HepG2 (cell line): ENCODE results near the gene ITIH3. TPM values are rescaled to one million over a fixed set of nuclear protein-coding genes. Genes with fewer than 3 reads are reported as not detected.

Source experiments
- ARID5B ChIP-seq: IDR thresholded peaks from 2 replicates; pipeline ENCODE4 v1.4.0; 2020; ENCODE audit warnings: mild to moderate bottlenecking, missing genetic modification reagents
- NFATC3 ChIP-seq: sonication (generic); formaldehyde crosslinking; IDR thresholded peaks from 2 replicates; pipeline ENCODE4 v1.5.1; 2020; ENCODE audit warnings: mild to moderate bottlenecking, missing genetic modification reagents
- SOX13 ChIP-seq, 3 experiments: fragments of 450-650 bp in 1 of 3; sonication (generic) in 1 of 3; formaldehyde crosslinking in 1 of 3; IDR thresholded peaks in 2 of 3; conservative IDR thresholded peaks in 1 of 3; 2 replicates each; pipeline versions ENCODE4 v1.5.0 to v1.6.1; 2016 to 2020; ENCODE audit warnings: antibody characterized with exemption in 1 of 3, mild to moderate bottlenecking in 1 of 3, missing compliant biosample characterization in 1 of 3, missing genetic modification reagents in 1 of 3, moderate library complexity in 1 of 3
- polyA plus RNA-seq, 8 experiments: library from polyadenylated mRNA; depleted of rRNA in 3 of 8; stranded (reverse) in 7 of 8; unstranded in 1 of 8; fragments of >200 nt; fragmentation: Illumina TruSeq in 4 of 8; extraction: Trizol in 4 of 8; gene quantifications; 2 replicates each; pipeline versions ENCODE4 v1.2.1 to v1.2.3, GENCODE V29; 2011 to 2016; ENCODE audit warnings: low read depth in 4 of 8, missing spikeins in 1 of 8, mixed read lengths in 1 of 8; ENCODE audit not compliant: insufficient read depth in 1 of 8
- total RNA-seq, 5 experiments: library from RNA; depleted of rRNA; stranded (reverse); fragments of >200 nt; fragmentation: Illumina TruSeq; extraction: Trizol; gene quantifications; 2 replicates each; pipeline ENCODE4 v1.2.3, GENCODE V29; 2016; ENCODE audit warnings: low read depth in 1 of 5
- TF ChIP-seq, protein P1 (sequence below), 2 experiments: sonication (generic) in 1 of 2; formaldehyde crosslinking in 1 of 2; IDR thresholded peaks; 2 replicates each; pipeline versions ENCODE4 v1.4.0 to v1.6.1; 2016 to 2020; ENCODE audit warnings: borderline replicate concordance in 1 of 2, low read depth in 1 of 2, mild to moderate bottlenecking in 1 of 2, missing genetic modification reagents in 1 of 2

The ITIH3 gene
- total and polyA plus RNA-seq, 2 of the 13 experiments (the other 11 are each of a cell fraction or from before 2014, with no cell fraction given) = 105 to 632 TPM

- TF ChIP-seq, protein P1, sequence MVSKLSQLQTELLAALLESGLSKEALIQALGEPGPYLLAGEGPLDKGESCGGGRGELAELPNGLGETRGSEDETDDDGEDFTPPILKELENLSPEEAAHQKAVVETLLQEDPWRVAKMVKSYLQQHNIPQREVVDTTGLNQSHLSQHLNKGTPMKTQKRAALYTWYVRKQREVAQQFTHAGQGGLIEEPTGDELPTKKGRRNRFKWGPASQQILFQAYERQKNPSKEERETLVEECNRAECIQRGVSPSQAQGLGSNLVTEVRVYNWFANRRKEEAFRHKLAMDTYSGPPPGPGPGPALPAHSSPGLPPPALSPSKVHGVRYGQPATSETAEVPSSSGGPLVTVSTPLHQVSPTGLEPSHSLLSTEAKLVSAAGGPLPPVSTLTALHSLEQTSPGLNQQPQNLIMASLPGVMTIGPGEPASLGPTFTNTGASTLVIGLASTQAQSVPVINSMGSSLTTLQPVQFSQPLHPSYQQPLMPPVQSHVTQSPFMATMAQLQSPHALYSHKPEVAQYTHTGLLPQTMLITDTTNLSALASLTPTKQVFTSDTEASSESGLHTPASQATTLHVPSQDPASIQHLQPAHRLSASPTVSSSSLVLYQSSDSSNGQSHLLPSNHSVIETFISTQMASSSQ (IDR thresholded peaks at IDR 0.05; ENCODE audit: low read depth) = peak; percentile 90
- TF ChIP-seq, protein P1 (CRISPR knock-in tag; IDR thresholded peaks at IDR 0.05; ENCODE audit: borderline replicate concordance) = peak; percentile 97
- TF ChIP-seq ARID5B (CRISPR knock-in tag) (peak; percentile 55), SOX13 (IDR thresholded peaks at IDR 0.05) (no peak), SOX13 (CRISPR knock-in tag; conservative IDR thresholded peaks at IDR 0.05 in 1 of 2, IDR thresholded peaks at IDR 0.05 in 1 of 2) (peak in 1 of 2 experiments; percentile 40; a peak in 2 of 4 replicates), NFATC3 (CRISPR knock-in tag) (no peak)
Measured at GRCh38 chr3:52827866-52828376, 33.3 kb downstream of the ITIH3 start (continued).
